ENCODE measurements around the gene AREL1. TPM values are rescaled to one million over a fixed set of nuclear protein-coding genes. Genes with fewer than 3 reads are reported as not detected.
A peak's percentile ranks its signal among the peaks of the same experiment; 100 is the strongest.

Gene AREL1
- total and polyA plus RNA-seq, 5 donors, result 8.2 to 25.4 (median 23.1) TPM

- peaks cover 14% of the 10 kb centered on the region for H3K4me1 ChIP-seq (ENCODE audit: control insufficient read depth, insufficient read depth, low read length)
- ATAC-seq (peak; percentile 89), DNase-seq (peak; percentile 90 to 94 (median 92))
- H3K4me3 ChIP-seq (ENCODE audit: low read length), result no peak overlapping the region
- H3K27me3 ChIP-seq (ENCODE audit: control insufficient read depth, insufficient read depth), result no peaks in the 10 kb centered on the region
- intact Hi-C loops (cut with DNase I), result loop anchor here in 3 of 4 donors (5.0 to 10.0 kb wide), 3 partner anchors 43 to 115 kb away; partner anchors contain the start of genes AREL1 (in 1 of the 3) and FCF1 (in 1 of the 3)
- H3K9me3 ChIP-seq (ENCODE audit: control insufficient read depth, low read length), result no peaks in the 10 kb centered on the region
- WGBS, result 30% methylated on average over 6 of the region's 6 CpGs
- H3K27ac ChIP-seq (ENCODE audit: low read length), result peak overlapping the region; percentile 84
Observed at GRCh38 chr14:74619672-74620131, 93.2 kb downstream of the AREL1 start.

- no peaks in the 10 kb centered on the region for H3K9me3 ChIP-seq (ENCODE audit: control insufficient read depth, low read length)
- H3K27me3 ChIP-seq (ENCODE audit: control insufficient read depth, insufficient read depth), result no peaks in the 10 kb centered on the region
- DNase-seq (no peak), ATAC-seq (peak in 1 of 2 donors; percentile 12)
- peaks cover 14% of the 10 kb centered on the region for H3K4me1 ChIP-seq (ENCODE audit: control insufficient read depth, insufficient read depth, low read length)
- H3K27ac ChIP-seq (ENCODE audit: low read length), result peak overlapping the region; percentile 20
- intact Hi-C loops (cut with DNase I), result loop anchor here in 3 of 4 donors (5.0 to 10.0 kb wide), 3 partner anchors 44 to 114 kb away; partner anchors contain the start of genes AREL1 (in 1 of the 3) and FCF1 (in 1 of the 3)
- WGBS, result 62% methylated on average over 10 of the region's 10 CpGs
- H3K4me3 ChIP-seq (ENCODE audit: low read length), result no peak overlapping the region
Observed at GRCh38 chr14:74618078-74618952, 94.6 kb downstream of the AREL1 start.

- ATAC-seq, result no peak
- intact Hi-C loops (cut with DNase I), result loop anchor here in 3 of 4 donors (5.0 to 10.0 kb wide), 3 partner anchors 45 to 112 kb away; partner anchors contain the start of genes AREL1 (in 1 of the 3) and FCF1 (in 1 of the 3)
- 78% methylated on average over 13 of the region's 13 CpGs for WGBS
- Histone ChIP-seq H3K9me3 (ENCODE audit: control insufficient read depth, low read length) (no peaks in the 10 kb centered on the region), H3K4me1 (ENCODE audit: control insufficient read depth, insufficient read depth, low read length) (peaks cover 14% of the 10 kb centered on the region), H3K4me3 (ENCODE audit: low read length) (no peak overlapping the region), H3K27me3 (ENCODE audit: control insufficient read depth, insufficient read depth) (no peaks in the 10 kb centered on the region), H3K27ac (ENCODE audit: low read length) (no peak overlapping the region)
- DNase-seq, result no peak
Observed at GRCh38 chr14:74616996-74617700, 95.7 kb downstream of the AREL1 start.

GRCh38 chr14:74616507-74616906, 96.4 kb downstream of the AREL1 start:
- WGBS, result 39% methylated on average over 4 of the region's 4 CpGs
- no peak overlapping the region for H3K27ac ChIP-seq (ENCODE audit: low read length)
- no peaks in the 10 kb centered on the region for H3K27me3 ChIP-seq (ENCODE audit: control insufficient read depth, insufficient read depth)
- no peak for DNase-seq
- no peaks in the 10 kb centered on the region for H3K9me3 ChIP-seq (ENCODE audit: control insufficient read depth, low read length)
- no peak overlapping the region for H3K4me3 ChIP-seq (ENCODE audit: low read length)
- intact Hi-C loops (cut with DNase I), result loop anchor here in 3 of 4 donors (5.0 to 10.0 kb wide), 3 partner anchors 46 to 112 kb away; partner anchors contain the start of genes AREL1 (in 1 of the 3) and FCF1 (in 1 of the 3)
- no peak for ATAC-seq
- peaks cover 14% of the 10 kb centered on the region for H3K4me1 ChIP-seq (ENCODE audit: control insufficient read depth, insufficient read depth, low read length)

- no peak for ATAC-seq
- intact Hi-C loops (cut with DNase I), result loop anchor here in 3 of 4 donors (5.0 to 10.0 kb wide), 3 partner anchors 47 to 111 kb away; partner anchors contain the start of genes AREL1 (in 1 of the 3) and FCF1 (in 1 of the 3)
- Histone ChIP-seq H3K27ac (ENCODE audit: low read length) (no peak overlapping the region), H3K4me1 (ENCODE audit: control insufficient read depth, insufficient read depth, low read length) (peaks cover 13% of the 10 kb centered on the region), H3K27me3 (ENCODE audit: control insufficient read depth, insufficient read depth) (no peaks in the 10 kb centered on the region), H3K9me3 (ENCODE audit: control insufficient read depth, low read length) (no peaks in the 10 kb centered on the region), H3K4me3 (ENCODE audit: low read length) (no peak overlapping the region)
- 86% methylated on average over 14 of the region's 14 CpGs for WGBS
- peak in 1 of 3 donors; percentile 65 for DNase-seq
Observed at GRCh38 chr14:74615735-74616134, 97.1 kb downstream of the AREL1 start.

GRCh38 chr14:74614508-74615495, 98.1 kb downstream of the AREL1 start:
- WGBS, result 80% methylated on average over 8 of the region's 8 CpGs
- H3K27me3 ChIP-seq (ENCODE audit: control insufficient read depth, insufficient read depth), result no peaks in the 10 kb centered on the region
- H3K4me1 ChIP-seq (ENCODE audit: control insufficient read depth, insufficient read depth, low read length), result peaks cover 10% of the 10 kb centered on the region
- no peak overlapping the region for H3K4me3 ChIP-seq (ENCODE audit: low read length)
- DNase-seq, result no peak
- no peak for ATAC-seq
- H3K9me3 ChIP-seq (ENCODE audit: control insufficient read depth, low read length), result no peaks in the 10 kb centered on the region
- intact Hi-C loops (cut with DNase I), result loop anchor here (5.0 to 10.0 kb wide), 4 partner anchors 47 to 113 kb away; partner anchors contain the start of genes AREL1 (in 1 of the 4) and FCF1 (in 1 of the 4)
- H3K27ac ChIP-seq (ENCODE audit: low read length), result no peak overlapping the region

GRCh38 chr14:74613211-74613914, 99.5 kb downstream of the AREL1 start:
- Histone ChIP-seq H3K4me3 (ENCODE audit: low read length) (no peak overlapping the region), H3K4me1 (ENCODE audit: control insufficient read depth, insufficient read depth, low read length) (peaks cover 6% of the 10 kb centered on the region), H3K9me3 (ENCODE audit: control insufficient read depth, low read length) (no peaks in the 10 kb centered on the region), H3K27ac (ENCODE audit: low read length) (no peak overlapping the region), H3K27me3 (ENCODE audit: control insufficient read depth, insufficient read depth) (no peaks in the 10 kb centered on the region)
- intact Hi-C loops (cut with DNase I), result loop anchor here (5.0 to 10.0 kb wide), 3 partner anchors 101 to 111 kb away; partner anchors contain the start of genes AREL1 (in 1 of the 4) and FCF1 (in 1 of the 4)
- WGBS, result 58% methylated on average over 16 of the region's 16 CpGs
- DNase-seq (no peak), ATAC-seq (no peak)

GRCh38 chr14:74612350-74613021, 100.4 kb downstream of the AREL1 start:
- intact Hi-C loops (cut with DNase I), result loop anchor here (5.0 to 10.0 kb wide), 3 partner anchors 102 to 110 kb away; partner anchors contain the start of genes AREL1 (in 1 of the 4) and FCF1 (in 1 of the 4)

More at GRCh38 chr14:74612350-74613021, 100.4 kb downstream of the AREL1 start:
- DNase-seq (peak; percentile 83 to 95 (median 93)), ATAC-seq (peak; percentile 78 to 83)
- Histone ChIP-seq H3K27me3 (ENCODE audit: control insufficient read depth, insufficient read depth) (no peaks in the 10 kb centered on the region), H3K4me1 (ENCODE audit: control insufficient read depth, insufficient read depth, low read length) (no peaks in the 10 kb centered on the region), H3K9me3 (ENCODE audit: control insufficient read depth, low read length) (no peaks in the 10 kb centered on the region), H3K27ac (ENCODE audit: low read length) (no peak overlapping the region), H3K4me3 (ENCODE audit: low read length) (peak overlapping the region; percentile 84)
- 5% methylated on average over 69 of the region's 69 CpGs for WGBS

Measured in right cardiac atrium (tissue), 5 donors.